Stomach (tissue), 9 donors: ENCODE data around the gene PCSK7. TPM values are rescaled to one million over a fixed set of nuclear protein-coding genes. Genes with fewer than 3 reads are reported as not detected.
A peak's percentile ranks its signal among the peaks of the same experiment; 100 is the strongest.

Experiments
- DNase-seq, 2 donors: peaks; one replicate each; pipeline versions ENCODE4 v3.0.0 to v3.0.0-alpha.2; 2013 to 2019
- H3K27ac ChIP-seq, 5 donors: fragments of 200-600 bp in 4 of 5; sonication (generic) in 4 of 5; one replicate each; pipeline ENCODE4 v1.5.1; 2013 to 2019; ENCODE audit warnings: mild to moderate bottlenecking in 1 of 5, moderate library complexity in 1 of 5
- H3K27me3 ChIP-seq, 3 donors: fragments of 200-600 bp; sonication (generic); one replicate each; pipeline ENCODE4 v1.5.1; 2017 to 2019; ENCODE audit warnings: mixed run types in 1 of 3
- H3K36me3 ChIP-seq, 4 donors: fragments of 200-600 bp; sonication (generic); 1 replicate in 3 of 4; 2 replicates in 1 of 4; pipeline ENCODE4 v1.5.1; 2016 to 2019
- H3K4me1 ChIP-seq, 4 donors: fragments of 200-600 bp; sonication (generic); one replicate each; pipeline ENCODE4 v1.5.1; 2016 to 2019
- H3K4me3 ChIP-seq, 4 donors: fragments of 200-600 bp; sonication (generic) in 3 of 4; one replicate each; pipeline ENCODE4 v1.5.1; 2016 to 2019; ENCODE audit warnings: mild to moderate bottlenecking in 1 of 4
- H3K9me3 ChIP-seq, 4 donors: fragments of 200-600 bp; sonication (generic); one replicate each; pipeline ENCODE4 v1.5.1; 2016 to 2019
- CTCF ChIP-seq, 7 experiments: fragments of 450-650 bp in 4 of 7; fragments of 200-600 bp in 3 of 7; sonication (generic) in 3 of 7; IDR thresholded peaks; one replicate each; pipeline ENCODE4 v1.5.1; 2016 to 2019; ENCODE audit warnings: antibody characterized with exemption in 7 of 7, control low read depth in 2 of 7, mild to moderate bottlenecking in 1 of 7
- EP300 ChIP-seq: sonication (generic); formaldehyde crosslinking; IDR thresholded peaks from one replicate; pipeline ENCODE4 v1.6.1; 2017; ENCODE audit warnings: antibody characterized with exemption
- POLR2A ChIP-seq, 4 donors: fragments of 450-650 bp; IDR thresholded peaks; one replicate each; pipeline ENCODE4 v1.6.1; 2016; ENCODE audit warnings: antibody characterized with exemption in 4 of 4, control low read depth in 2 of 4, mild to moderate bottlenecking in 1 of 4, moderate library complexity in 1 of 4
- POLR2AphosphoS5 ChIP-seq, 3 donors: sonication (generic); formaldehyde crosslinking; IDR thresholded peaks; one replicate each; pipeline ENCODE4 v1.6.1; 2016; ENCODE audit warnings: antibody characterized with exemption in 3 of 3
- WGBS, 5 donors: extraction: QIAGEN DNeasy Blood & Tissue Kit in 3 of 5; methylation state at CpG; one replicate each; pipeline versions ENCODE4 v1.1.5 to v1.1.7; 2013 to 2018; 5-methylcytosine and 5-hydroxymethylcytosine counted together
- intact Hi-C: fragments of 100-400 bp; cut with DNase I; formaldehyde crosslinking; loops from one replicate; pipeline ENCODE4 v1.15.1; 2023; ENCODE audit warnings: low total_unique reads
- polyA plus RNA-seq, 3 donors: library from polyadenylated mRNA; stranded (reverse); fragments of 200-250 nt; gene quantifications; one replicate each; pipeline ENCODE4 v1.2.3, GENCODE V29; 2013
- total RNA-seq, 5 donors: library from RNA; depleted of rRNA; stranded (reverse); fragments of >200 nt; gene quantifications; one replicate each; pipeline versions ENCODE4 v1.1.0 to v1.2.3, GENCODE V29; 2014 to 2016
- donor health status: healthy with polysubstance abuse.
- donor health status: Bipolar disorder and iron deficiency.
- donor health status: healthy.

PCSK7 gene
- total and polyA plus RNA-seq, 8 donors = 14.1 to 232 (median 79.3) TPM

GRCh38 chr11:117188620-117189081 lies 43.2 kb downstream of the PCSK7 start:
- peaks cover 25 to 69% (median 45%) of the 10 kb centered on the region in 4 donors for H3K4me1 ChIP-seq
- peak overlapping the region in 2 of 5 donors; percentile 60 to 96 for H3K27ac ChIP-seq
- no peaks in the 10 kb centered on the region for H3K9me3 ChIP-seq
- TF ChIP-seq CTCF (IDR thresholded peaks at IDR 0.05) (no peak), POLR2AphosphoS5 (IDR thresholded peaks at IDR 0.05) (no peak), POLR2A (IDR thresholded peaks at IDR 0.05) (no peak), EP300 (no peak)
- intact Hi-C loops = loop anchor here (5.0 kb wide), 1 partner anchor 39 kb away; no protein-coding TSS in a partner anchor
- H3K36me3 ChIP-seq = peaks cover 69 to 97% (median 82%) of the 10 kb centered on the region in 4 donors
- H3K27me3 ChIP-seq = no peaks in the 10 kb centered on the region
- H3K4me3 ChIP-seq = no peak overlapping the region
- DNase-seq = peak in 1 of 2 donors; percentile 20
- WGBS, 5 donors = 82 to 92% (median 89%) methylated on average over 18 to 20 of the region's 20 CpGs

- peak; percentile 9 to 30 for DNase-seq
- Histone ChIP-seq H3K36me3 (peaks cover 64 to 94% (median 81%) of the 10 kb centered on the region in 4 donors), H3K4me1 (peaks cover 31 to 71% (median 49%) of the 10 kb centered on the region in 4 donors), H3K4me3 (no peak overlapping the region), H3K9me3 (no peaks in the 10 kb centered on the region), H3K27ac (peak overlapping the region in 3 of 5 donors; percentile 60 to 99 (median 96)), H3K27me3 (no peaks in the 10 kb centered on the region)
- WGBS, 5 donors = 59 to 92% (median 67%) methylated on average over 16 of the region's 16 CpGs
- TF ChIP-seq EP300 (no peak), POLR2AphosphoS5 (IDR thresholded peaks at IDR 0.05) (no peak), CTCF (IDR thresholded peaks at IDR 0.05) (no peak), POLR2A (IDR thresholded peaks at IDR 0.05) (no peak)
- intact Hi-C loops = loop anchor here (5.0 kb wide), 1 partner anchor 39 kb away; no protein-coding TSS in a partner anchor
Observed at GRCh38 chr11:117187799-117188481, 43.9 kb downstream of the PCSK7 start.

- TF ChIP-seq CTCF (IDR thresholded peaks at IDR 0.05) = no peak
- TF ChIP-seq EP300 = no peak
- TF ChIP-seq POLR2AphosphoS5 (IDR thresholded peaks at IDR 0.05) = no peak
- WGBS, 5 donors = 73 to 85% (median 77%) methylated on average over 13 of the region's 13 CpGs
- Histone ChIP-seq H3K4me3 (no peak overlapping the region), H3K27ac (peak overlapping the region in 4 of 5 donors; percentile 2 to 99 (median 78)), H3K36me3 (peaks cover 63 to 94% (median 81%) of the 10 kb centered on the region in 4 donors), H3K4me1 (peaks cover 33 to 71% (median 52%) of the 10 kb centered on the region in 4 donors), H3K27me3 (no peaks in the 10 kb centered on the region), H3K9me3 (no peaks in the 10 kb centered on the region)
- DNase-seq = peak in 1 of 2 donors; percentile 25
- intact Hi-C loops = loop anchor here (5.0 kb wide), 1 partner anchor 40 kb away; no protein-coding TSS in a partner anchor
Observed at GRCh38 chr11:117187428-117187798, 44.5 kb downstream of the PCSK7 start.

- H3K9me3 ChIP-seq = no peaks in the 10 kb centered on the region
- WGBS, 5 donors = 26 to 71% (median 49%) methylated on average over 4 to 6 of the region's 6 CpGs
- peak in 1 of 2 donors; percentile 26 for DNase-seq
- H3K4me3 ChIP-seq = no peak overlapping the region
- H3K27ac ChIP-seq = peak overlapping the region in 4 of 5 donors; percentile 2 to 99 (median 78)
- H3K27me3 ChIP-seq = no peaks in the 10 kb centered on the region
- H3K4me1 ChIP-seq = peaks cover 37 to 73% (median 55%) of the 10 kb centered on the region in 4 donors
- TF ChIP-seq CTCF (IDR thresholded peaks at IDR 0.05) (no peak), POLR2A (IDR thresholded peaks at IDR 0.05) (no peak), POLR2AphosphoS5 (IDR thresholded peaks at IDR 0.05) (no peak)
- intact Hi-C loops = loop anchor here (5.0 kb wide), 1 partner anchor 40 kb away; no protein-coding TSS in a partner anchor
- peaks cover 63 to 94% (median 81%) of the 10 kb centered on the region in 4 donors for H3K36me3 ChIP-seq
Observed at GRCh38 chr11:117187007-117187406, 44.9 kb downstream of the PCSK7 start.
